Motor neuron (in vitro differentiated cells): Measurements from ENCODE around the gene IMP4. TPM values are rescaled to one million over a fixed set of nuclear protein-coding genes. Genes with fewer than 3 reads are reported as not detected.

Experiments
- ATAC-seq, 8 experiments: fragments of 200-7000 bp; cut with Tn5 transposase; replicated peaks in 6 of 8; 2 replicates each; pipeline ENCODE4 v1.8.0; 2021; ENCODE audit warnings: mild to moderate bottlenecking in 8 of 8, moderate library complexity in 8 of 8
- H3K27ac ChIP-seq, 2 donors: fragments of 250-450 bp; sonication (Bioruptor Pico); 2 replicates each; pipeline ENCODE4 v1.9.0; 2021; ENCODE audit warnings: antibody characterized with exemption in 2 of 2, mild to moderate bottlenecking in 2 of 2, moderate library complexity in 1 of 2
- H3K4me1 ChIP-seq, 2 donors: fragments of 250-450 bp; sonication (Bioruptor Pico); replicated peaks in 1 of 2; 2 replicates each; pipeline ENCODE4 v1.6.1; 2021; ENCODE audit warnings: antibody characterized with exemption in 2 of 2, mild to moderate bottlenecking in 2 of 2, moderate library complexity in 1 of 2
- H3K4me3 ChIP-seq, 5 donors: fragments of 250-450 bp; sonication (Bioruptor Pico); 2 replicates each; pipeline ENCODE4 v1.9.0; 2021; ENCODE audit warnings: antibody characterized with exemption in 5 of 5, mild to moderate bottlenecking in 5 of 5, moderate library complexity in 4 of 5
- WGBS, 10 experiments: fragments of 450-650 bp; shearing (Covaris generic); methylation state at CpG; one replicate each; pipeline ENCODE4 v1.0.0; 2022; 5-methylcytosine and 5-hydroxymethylcytosine counted together
- in situ Hi-C, 9 experiments: fragments of 400-800 bp; cut with MboI; loops; one replicate each; pipeline ENCODE4 v1.15.0; 2021; ENCODE audit warnings: low sequenced_read_pairs in 9 of 9, low pct_unique_long_range_greater_than_20kb in 2 of 9; ENCODE audit not compliant: unreplicated experiment in 9 of 9
- total RNA-seq, 8 experiments: library from RNA; unstranded; fragments of 300-600 nt; gene quantifications; 2 replicates each; pipeline versions ENCODE4 v1.2.3 to v1.2.4, GENCODE V29; 2022

The IMP4 gene
- total RNA-seq, 8 experiments from 2014 or later = 62.2 to 107 (median 94.8) TPM

- in situ Hi-C loops = no loop called here
- 50 to 100% (median 84%) methylated on average over 1 to 4 of the region's 6 CpGs; no CpG with 5 or more reads in 1 of the 10 experiments for WGBS, 10 experiments
- Histone ChIP-seq H3K4me3 (no peak overlapping the region), H3K4me1 (peaks cover 11 to 12% of the 10 kb centered on the region in 2 donors), H3K27ac (no peak overlapping the region)
- ATAC-seq = no peak
Observed at GRCh38 chr2:130389358-130389757, 46.7 kb downstream of the IMP4 start.

DNA sequence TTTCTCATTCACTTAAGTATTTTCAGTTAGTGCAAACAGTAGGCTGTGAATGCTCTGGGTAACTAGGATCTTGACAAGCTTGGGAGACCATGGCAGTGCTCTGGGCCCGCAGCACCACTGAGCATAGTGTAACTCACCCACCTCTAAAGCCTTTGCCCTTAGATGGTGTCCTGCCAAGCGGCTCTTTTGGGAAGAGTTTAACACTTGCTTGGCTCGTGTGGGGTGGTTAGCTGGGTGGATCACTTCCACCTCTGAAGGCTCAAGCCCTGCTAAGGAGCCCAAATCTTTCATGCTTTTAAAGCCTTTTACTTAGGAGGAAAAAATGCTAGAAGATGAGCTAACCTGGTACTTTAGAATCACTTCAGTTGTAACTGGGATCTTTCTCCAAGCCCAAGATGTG is 47.1 kb downstream of the IMP4 start:
- Histone ChIP-seq H3K27ac (no peak overlapping the region), H3K4me1 (peaks cover 11 to 12% of the 10 kb centered on the region in 2 donors), H3K4me3 (no peak overlapping the region)
- ATAC-seq = no peak
- in situ Hi-C loops = no loop called here
- WGBS, 10 experiments = 70 to 100% (median 90%) methylated on average over 1 to 3 of the region's 3 CpGs; no CpG with 5 or more reads in 5 of the 10 experiments

DNA sequence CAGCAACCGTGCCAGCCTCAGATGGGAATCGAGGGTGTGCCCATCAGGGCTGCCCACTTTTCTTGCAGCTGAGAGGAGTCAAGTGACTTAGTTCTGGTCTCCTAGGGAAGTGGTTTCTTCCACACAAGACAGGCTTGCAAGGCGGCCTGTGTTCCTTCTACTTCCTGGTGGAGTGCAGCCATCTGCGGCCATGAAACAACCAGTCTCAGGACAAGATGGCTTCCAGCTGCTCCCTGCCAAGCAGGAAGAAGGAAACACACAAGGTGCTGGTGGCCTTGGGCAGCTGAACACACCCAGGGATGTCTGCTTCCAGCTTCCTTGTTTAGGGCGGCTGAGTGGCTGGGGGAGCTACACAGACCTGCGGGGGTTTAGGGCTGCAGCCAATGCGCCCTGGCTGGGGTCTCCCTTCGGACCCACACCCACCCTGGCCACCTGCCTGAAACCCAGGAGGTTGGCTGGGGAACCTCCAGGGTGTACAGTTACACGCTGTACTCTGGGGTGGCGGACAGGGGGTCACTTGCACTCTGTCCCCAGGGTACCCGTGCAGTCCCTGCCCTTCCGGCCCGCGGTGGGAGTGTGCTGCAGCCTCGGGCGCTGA is 47.9 kb downstream of the IMP4 start:
- in situ Hi-C loops = no loop called here
- WGBS, 10 experiments = 0 to 68% (median 45%) methylated on average over 1 to 6 of the region's 16 CpGs; no CpG with 5 or more reads in 6 of the 10 experiments
- Histone ChIP-seq H3K4me3 (peak overlapping the region; percentile 46 to 66 (median 53)), H3K27ac (peak overlapping the region; percentile 88 to 90), H3K4me1 (peaks cover 11 to 12% of the 10 kb centered on the region in 2 donors)
- peak in 5 of 8 experiments; percentile 1 to 12 (median 2) for ATAC-seq

GRCh38 chr2:130391058-130391871 is 48.6 kb downstream of the IMP4 start:
- peak overlapping the region; percentile 46 to 66 (median 53) for H3K4me3 ChIP-seq
- in situ Hi-C loops = no loop called here
- 1 to 76% (median 21%) methylated on average over 2 to 12 of the region's 59 CpGs; no CpG with 5 or more reads in 4 of the 10 experiments for WGBS, 10 experiments
- peak overlapping the region; percentile 88 to 90 for H3K27ac ChIP-seq
- H3K4me1 ChIP-seq = peaks cover 11 to 12% of the 10 kb centered on the region in 2 donors
- ATAC-seq = peak; percentile 73 to 93 (median 92)

DNA sequence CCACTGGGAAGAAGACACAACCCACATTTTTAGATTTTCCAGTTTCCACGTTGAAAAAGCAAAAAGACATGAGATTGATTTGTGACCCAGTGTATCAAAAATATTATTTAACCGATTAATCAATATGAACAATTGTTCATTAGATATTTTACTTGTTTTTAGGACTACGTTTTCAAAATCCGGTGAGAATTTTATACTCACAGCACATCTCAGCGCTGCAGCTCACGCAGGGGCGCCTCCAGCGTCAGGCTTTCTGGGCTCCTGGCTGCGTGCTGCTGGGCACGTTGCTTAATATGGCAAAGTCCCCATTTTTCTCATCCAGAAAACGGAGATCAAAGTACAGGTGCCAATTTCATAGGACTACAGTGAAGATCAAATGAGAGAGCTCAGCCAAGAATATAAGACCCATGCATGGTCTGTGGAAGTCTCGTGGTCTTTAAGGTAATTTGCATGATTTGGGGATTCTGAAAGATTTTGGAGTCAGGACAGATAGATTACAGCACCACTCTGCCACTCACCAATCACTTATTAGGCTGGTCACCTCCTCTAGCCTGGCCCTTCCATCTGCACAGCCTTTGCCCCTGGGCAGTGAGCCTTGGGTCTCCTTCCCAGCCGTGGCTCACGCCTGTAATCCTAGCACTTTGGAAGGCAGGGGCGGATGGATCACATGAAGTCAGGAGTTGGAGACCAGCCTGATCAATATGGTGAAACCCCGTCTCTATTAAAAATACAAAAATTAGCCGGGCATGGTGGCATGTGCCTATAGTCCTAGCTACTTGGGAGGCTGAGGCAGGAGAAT is 49.4 kb downstream of the IMP4 start:
- peak overlapping the region; percentile 46 to 66 (median 53) for H3K4me3 ChIP-seq
- WGBS, 10 experiments = 2 to 43% (median 20%) methylated on average over 4 to 10 of the region's 17 CpGs; no CpG with 5 or more reads in 1 of the 10 experiments
- peak; percentile 14 to 50 (median 39) for ATAC-seq
- H3K4me1 ChIP-seq = peaks cover 11 to 12% of the 10 kb centered on the region in 2 donors
- peak overlapping the region in 1 of 2 donors; percentile 90 for H3K27ac ChIP-seq
- in situ Hi-C loops = no loop called here

GRCh38 chr2:130393318-130393910 is 50.7 kb downstream of the IMP4 start:
- no peak overlapping the region for H3K4me3 ChIP-seq
- peaks cover 11 to 12% of the 10 kb centered on the region in 2 donors for H3K4me1 ChIP-seq
- in situ Hi-C loops = no loop called here
- no peak overlapping the region for H3K27ac ChIP-seq
- no peak for ATAC-seq
- WGBS, 10 experiments = 90 to 100% (median 95%) methylated on average over 1 to 6 of the region's 7 CpGs; no CpG with 5 or more reads in 3 of the 10 experiments

Other genes starting within 250 kb of the IMP4 start
- 10 to 100 TPM in 1 of 8 experiments, under 1 TPM in 6, not detected in 1; 0.05 to 31.2 (median 0.41) TPM for gene POTEF, start 213.7 kb upstream of the IMP4 start, total RNA-seq
- gene CCDC74B, start 197.8 kb upstream of the IMP4 start, total RNA-seq = 10 to 100 TPM in 3 of 8 experiments, 1 to 10 TPM in 5; 1.2 to 13.4 (median 6.6) TPM
- gene SMPD4, start 161.3 kb upstream of the IMP4 start, total RNA-seq = 10 to 100 TPM; 20.1 to 57.6 (median 29.3) TPM
- 100 to 1,000 TPM; 101 to 315 (median 253) TPM for gene MZT2B, start 160.6 kb upstream of the IMP4 start, total RNA-seq
- under 1 TPM in 6 of 8 experiments, not detected in 2; 0.11 to 0.71 (median 0.22) TPM for gene TUBA3E, start 144.5 kb upstream of the IMP4 start, total RNA-seq
- gene PTPN18, start 13.2 kb downstream of the IMP4 start, total RNA-seq = 10 to 100 TPM; 11.7 to 34.2 (median 17.7) TPM
- gene POTEI, start 166.4 kb downstream of the IMP4 start, total RNA-seq = 1 to 10 TPM in 1 of 8 experiments, under 1 TPM in 7; 0.08 to 2.7 (median 0.11) TPM
- 1 to 10 TPM in 1 of 8 experiments, not detected in 7; 2.3 TPM for gene CFC1B, start 178.3 kb downstream of the IMP4 start, total RNA-seq